Sigmoid colon (tissue), 7 donors: ENCODE results near the gene LDLRAD4. TPM values are rescaled to one million over a fixed set of nuclear protein-coding genes. Genes with fewer than 3 reads are reported as not detected.
"Not testable (repeated sequence)": the region's sequence is repeated elsewhere in the genome, so short reads cannot be mapped to it uniquely, and the experiment has no call there.

Experiments
- DNase-seq: peaks from one replicate; pipeline ENCODE4 v3.0.0-alpha.2; 2019
- H3K27ac ChIP-seq, 4 donors: fragments of 200-600 bp; sonication (generic); one replicate each; pipeline ENCODE4 v1.5.1; 2016 to 2019; ENCODE audit warnings: mild to moderate bottlenecking in 1 of 4
- H3K27me3 ChIP-seq, 3 donors: fragments of 200-600 bp; sonication (generic); one replicate each; pipeline ENCODE4 v1.5.1; 2019; ENCODE audit warnings: mild to moderate bottlenecking in 1 of 3
- H3K36me3 ChIP-seq, 4 donors: fragments of 200-600 bp; sonication (generic); one replicate each; pipeline ENCODE4 v1.5.1; 2016 to 2019
- H3K4me1 ChIP-seq, 4 donors: fragments of 200-600 bp; sonication (generic); one replicate each; pipeline ENCODE4 v1.5.1; 2017 to 2019
- H3K4me3 ChIP-seq, 4 donors: fragments of 200-600 bp; sonication (generic); one replicate each; pipeline ENCODE4 v1.5.1; 2017 to 2019; ENCODE audit warnings: mild to moderate bottlenecking in 2 of 4, moderate library complexity in 1 of 4
- H3K9me3 ChIP-seq, 4 donors: fragments of 200-600 bp in 3 of 4; sonication (generic) in 3 of 4; one replicate each; pipeline versions ENCODE4 v1.5.1 to v1.6.1; 2013 to 2019
- CTCF ChIP-seq, 4 experiments: fragments of 450-650 bp in 3 of 4; fragments of 200-600 bp in 1 of 4; IDR thresholded peaks; one replicate each; pipeline ENCODE4 v1.5.1; 2016 to 2019; ENCODE audit warnings: antibody characterized with exemption in 4 of 4, mild to moderate bottlenecking in 3 of 4, moderate library complexity in 2 of 4
- EP300 ChIP-seq, 4 donors: sonication (generic); formaldehyde crosslinking; IDR thresholded peaks; one replicate each; pipeline ENCODE4 v1.6.1; 2017; ENCODE audit warnings: antibody characterized with exemption in 4 of 4
- POLR2A ChIP-seq, 2 donors: fragments of 450-650 bp; IDR thresholded peaks; one replicate each; pipeline ENCODE4 v1.6.1; 2016; ENCODE audit warnings: antibody characterized with exemption in 2 of 2, mild to moderate bottlenecking in 2 of 2, moderate library complexity in 2 of 2
- POLR2AphosphoS5 ChIP-seq, 4 donors: sonication (generic); formaldehyde crosslinking; IDR thresholded peaks; one replicate each; pipeline ENCODE4 v1.6.1; 2017; ENCODE audit warnings: antibody characterized with exemption in 4 of 4
- WGBS, 2 donors: extraction: QIAGEN DNeasy Blood & Tissue Kit; methylation state at CpG; one replicate each; pipeline ENCODE4 v1.1.7; 2013; 5-methylcytosine and 5-hydroxymethylcytosine counted together
- intact Hi-C: fragments of 100-400 bp; cut with DNase I; formaldehyde crosslinking; loops from one replicate; pipeline ENCODE4 v1.15.1; 2023
- polyA plus RNA-seq, 3 donors: library from polyadenylated mRNA; stranded (reverse); fragments of 200-250 nt; gene quantifications; one replicate each; pipeline ENCODE4 v1.2.3, GENCODE V29; 2013
- total RNA-seq, 4 donors: library from RNA; depleted of rRNA; stranded (reverse); fragments of >200 nt; gene quantifications; one replicate each; pipeline ENCODE4 v1.1.0, GENCODE V29; 2016
- donor health status: healthy with polysubstance abuse.
- donor health status: Bipolar disorder and iron deficiency.
- donor health status: healthy.

The LDLRAD4 gene
- total and polyA plus RNA-seq, 7 donors, result 1.2 to 28.2 (median 17.2) TPM

- no peak for DNase-seq
- Histone ChIP-seq H3K36me3 (no peaks in the 10 kb centered on the region), H3K27ac (peak overlapping the region; percentile 69 to 79 (median 75)), H3K4me1 (peaks cover 0 to 69% (median 64%) of the 10 kb centered on the region in 4 donors), H3K4me3 (no peak overlapping the region), H3K27me3 (no peaks in the 10 kb centered on the region), H3K9me3 (no peaks in the 10 kb centered on the region)
- intact Hi-C loops, result loop anchor here (5.0 kb wide), 1 partner anchor 122 kb away; no protein-coding TSS in a partner anchor
- WGBS, 2 donors, result 56 to 63% methylated on average over 8 of the region's 8 CpGs
- TF ChIP-seq EP300 (IDR thresholded peaks at IDR 0.05) (no peak), CTCF (IDR thresholded peaks at IDR 0.05) (no peak), POLR2A (IDR thresholded peaks at IDR 0.05) (no peak), POLR2AphosphoS5 (IDR thresholded peaks at IDR 0.05) (peak in 1 of 4 donors; percentile 45)
These were observed 41.8 kb downstream of the LDLRAD4 start for GRCh38 chr18:13260197-13260934.

- Histone ChIP-seq H3K27me3 (no peaks in the 10 kb centered on the region), H3K36me3 (no peaks in the 10 kb centered on the region), H3K4me1 (peaks cover 0 to 77% (median 71%) of the 10 kb centered on the region in 4 donors), H3K9me3 (no peaks in the 10 kb centered on the region), H3K4me3 (no peak overlapping the region), H3K27ac (peak overlapping the region; percentile 69 to 79 (median 75))
- intact Hi-C loops, result loop anchor here (5.0 kb wide), 1 partner anchor 121 kb away; no protein-coding TSS in a partner anchor
- WGBS, 2 donors, result 87 to 94% methylated on average over 12 of the region's 12 CpGs
- no peak for TF ChIP-seq POLR2AphosphoS5 (IDR thresholded peaks at IDR 0.05)
- no peak for TF ChIP-seq EP300 (IDR thresholded peaks at IDR 0.05)
- no peak for TF ChIP-seq POLR2A (IDR thresholded peaks at IDR 0.05)
- TF ChIP-seq CTCF (IDR thresholded peaks at IDR 0.05), result no peak
- DNase-seq, result no peak
These were observed 42.5 kb downstream of the LDLRAD4 start for GRCh38 chr18:13260935-13261640.

GRCh38 chr18:13261661-13262357 is 43.2 kb downstream of the LDLRAD4 start:
- H3K4me3 ChIP-seq, result no peak overlapping the region
- intact Hi-C loops, result loop anchor here (5.0 kb wide), 1 partner anchor 120 kb away; no protein-coding TSS in a partner anchor
- no peaks in the 10 kb centered on the region for H3K36me3 ChIP-seq
- no peaks in the 10 kb centered on the region for H3K9me3 ChIP-seq
- H3K4me1 ChIP-seq, result peaks cover 0 to 84% (median 79%) of the 10 kb centered on the region in 4 donors
- H3K27ac ChIP-seq, result peak overlapping the region; percentile 69 to 79 (median 75)
- H3K27me3 ChIP-seq, result no peaks in the 10 kb centered on the region
- 79 to 92% methylated on average over 26 of the region's 26 CpGs for WGBS, 2 donors
- TF ChIP-seq POLR2A (IDR thresholded peaks at IDR 0.05), result no peak
- no peak for TF ChIP-seq POLR2AphosphoS5 (IDR thresholded peaks at IDR 0.05)
- TF ChIP-seq CTCF (IDR thresholded peaks at IDR 0.05), result no peak
- TF ChIP-seq EP300 (IDR thresholded peaks at IDR 0.05), result no peak
- DNase-seq, result no peak

GRCh38 chr18:13262358-13262680 is 43.8 kb downstream of the LDLRAD4 start:
- not testable (repeated sequence) for H3K36me3 ChIP-seq, DNase-seq, H3K4me3 ChIP-seq, H3K27me3 ChIP-seq, H3K9me3 ChIP-seq
- H3K27ac ChIP-seq, result peak overlapping the region; percentile 69 to 79 (median 75)
- peaks cover 0 to 89% (median 84%) of the 10 kb centered on the region in 4 donors for H3K4me1 ChIP-seq
- WGBS, 2 donors, result 94 to 98% methylated on average over 33 of the region's 33 CpGs
- intact Hi-C loops, result loop anchor here (5.0 kb wide), 1 partner anchor 120 kb away; no protein-coding TSS in a partner anchor
